Endothelial cell of umbilical vein (primary cell): ENCODE data around the gene PARD3B.

Experiments used
- CTCF ChIP-seq, 2 donors: IDR thresholded peaks; 1 replicate in 1 of 2; 2 replicates in 1 of 2; pipeline ENCODE4 v1.5.1; 2011; ENCODE audit warnings: low read length in 2 of 2, mild to moderate bottlenecking in 2 of 2, moderate library complexity in 2 of 2, control low read depth in 1 of 2, inconsistent platforms in 1 of 2, low read depth in 1 of 2; ENCODE audit not compliant: insufficient read depth in 1 of 2; ENCODE audit errors: extremely low read depth in 1 of 2
- EZH2 ChIP-seq: IDR thresholded peaks from 2 replicates; pipeline ENCODE4 v1.6.1; 2012; ENCODE audit warnings: borderline replicate concordance, low read depth, mild to moderate bottlenecking, moderate library complexity, low read length, inconsistent platforms; ENCODE audit not compliant: severe bottlenecking
- FOS ChIP-seq: IDR thresholded peaks from 2 replicates; pipeline ENCODE4 v1.6.1; 2011; ENCODE audit warnings: mild to moderate bottlenecking, low read length, moderate library complexity, borderline replicate concordance; ENCODE audit not compliant: insufficient read depth
- GATA2 ChIP-seq: IDR thresholded peaks from 2 replicates; pipeline ENCODE4 v1.7.0; 2011; ENCODE audit warnings: low read depth, mild to moderate bottlenecking, moderate library complexity, mixed read lengths, low read length; ENCODE audit not compliant: insufficient read length, insufficient read depth
- JUN ChIP-seq: IDR thresholded peaks from 2 replicates; pipeline ENCODE4 v1.6.1; 2011; ENCODE audit warnings: borderline replicate concordance, low read depth; ENCODE audit not compliant: insufficient read length, insufficient read depth
- MYC ChIP-seq: IDR thresholded peaks from one replicate; pipeline ENCODE4 v1.6.1; 2011; ENCODE audit warnings: mild to moderate bottlenecking, low read depth, low read length
- POLR2A ChIP-seq: IDR thresholded peaks from 2 replicates; pipeline ENCODE4 v1.6.1; 2012; ENCODE audit warnings: low read depth, mild to moderate bottlenecking, control low read depth, low read length
- POLR2AphosphoS5 ChIP-seq: IDR thresholded peaks from 2 replicates; pipeline ENCODE4 v1.6.1; 2012; ENCODE audit warnings: low read depth, mild to moderate bottlenecking, control low read depth, low read length, moderate library complexity; ENCODE audit not compliant: insufficient read depth
- TF ChIP-seq, protein P1 (sequence below): IDR thresholded peaks from 2 replicates; pipeline ENCODE4 v1.6.1; 2011; ENCODE audit not compliant: insufficient read depth, insufficient read length

DNA sequence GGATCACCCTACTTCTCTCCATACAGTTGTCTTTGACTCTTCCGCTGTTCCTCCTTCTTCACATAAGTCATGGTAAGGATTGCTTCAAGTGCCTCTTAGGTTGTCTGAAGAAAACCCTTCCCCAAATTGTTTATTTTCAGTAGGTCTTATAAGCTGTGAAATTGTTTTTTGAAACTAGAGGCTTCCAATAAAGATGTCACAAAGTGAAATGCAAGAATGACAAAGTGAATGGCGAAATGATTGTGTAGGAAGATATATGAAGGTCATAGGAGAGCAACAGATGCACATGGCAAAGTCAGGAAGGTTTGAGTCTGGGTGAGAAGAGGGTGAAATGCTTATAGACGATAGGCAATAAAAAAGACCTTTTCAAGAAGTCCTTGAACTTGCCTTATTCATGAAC, 548.8 kb downstream of the PARD3B start:
- no peak for TF ChIP-seq EZH2
- TF ChIP-seq POLR2AphosphoS5, result no peak
- no peak for TF ChIP-seq CTCF (IDR thresholded peaks at IDR 0.05; ENCODE audit: extremely low read depth in 1 of 2, insufficient read depth in 1 of 2, low read depth in 1 of 2, low read length in 2 of 2)
- TF ChIP-seq POLR2A, result no peak
- TF ChIP-seq GATA2, result no peak
- TF ChIP-seq, protein P1, sequence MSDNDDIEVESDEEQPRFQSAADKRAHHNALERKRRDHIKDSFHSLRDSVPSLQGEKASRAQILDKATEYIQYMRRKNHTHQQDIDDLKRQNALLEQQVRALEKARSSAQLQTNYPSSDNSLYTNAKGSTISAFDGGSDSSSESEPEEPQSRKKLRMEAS, result no peak
- TF ChIP-seq FOS, result no peak
- TF ChIP-seq JUN, result no peak
- TF ChIP-seq MYC, result no peak
